Fibroblast of lung (primary cell): Measurements from ENCODE around the gene ATAD5. TPM values are rescaled to one million over a fixed set of nuclear protein-coding genes. Genes with fewer than 3 reads are reported as not detected.

ENCODE experiments used
- DNase-seq, 2 donors: peaks; one replicate each; pipeline versions ENCODE4 v3.0.0 to v3.0.0-alpha.2; 2010; ENCODE audit warnings: low read depth in 2 of 2
- H2AFZ ChIP-seq: 2 replicates; pipeline ENCODE4 v1.5.1; 2012; ENCODE audit warnings: low read length, control low read depth, inconsistent platforms
- H3K27ac ChIP-seq: 2 replicates; pipeline ENCODE4 v1.5.1; 2011; ENCODE audit warnings: low read length, control low read depth; ENCODE audit not compliant: insufficient read depth
- H3K27me3 ChIP-seq: 2 replicates; pipeline ENCODE4 v1.5.1; 2011; ENCODE audit warnings: mild to moderate bottlenecking, low read length; ENCODE audit not compliant: control insufficient read depth, insufficient read depth
- H3K36me3 ChIP-seq: 2 replicates; pipeline ENCODE4 v1.5.1; 2011; ENCODE audit warnings: low read length; ENCODE audit not compliant: control insufficient read depth, insufficient read depth
- H3K4me1 ChIP-seq: 2 replicates; pipeline ENCODE4 v1.5.1; 2011; ENCODE audit warnings: low read length; ENCODE audit not compliant: control insufficient read depth, insufficient read depth; ENCODE audit errors: extremely low read depth
- H3K4me2 ChIP-seq: 2 replicates; pipeline ENCODE4 v1.5.1; 2011; ENCODE audit warnings: low read length, control low read depth; ENCODE audit not compliant: insufficient read depth; ENCODE audit errors: extremely low read depth
- H3K4me3 ChIP-seq, 4 experiments: fragments of 200-600 bp in 1 of 4; sonication (generic) in 1 of 4; replicated peaks in 1 of 4; 2 replicates each; pipeline ENCODE4 v1.5.1; 2011 to 2016; ENCODE audit warnings: low read length in 4 of 4, low read depth in 3 of 4, mild to moderate bottlenecking in 3 of 4, control low read depth in 2 of 4, inconsistent platforms in 1 of 4, mixed read lengths in 1 of 4; ENCODE audit not compliant: insufficient read depth in 1 of 4; ENCODE audit errors: control extremely low read depth in 1 of 4
- H3K79me2 ChIP-seq: 2 replicates; pipeline ENCODE4 v1.5.1; 2012; ENCODE audit warnings: mild to moderate bottlenecking, low read length, inconsistent platforms; ENCODE audit not compliant: control insufficient read depth, insufficient read depth
- H3K9ac ChIP-seq: 2 replicates; pipeline ENCODE4 v1.5.1; 2011; ENCODE audit warnings: mild to moderate bottlenecking, low read length, control low read depth; ENCODE audit not compliant: insufficient read depth
- H3K9me3 ChIP-seq: 2 replicates; pipeline ENCODE4 v1.5.1; 2012; ENCODE audit warnings: low read depth, low read length; ENCODE audit not compliant: control insufficient read depth, insufficient read depth
- H4K20me1 ChIP-seq: 2 replicates; pipeline ENCODE4 v1.5.1; 2011; ENCODE audit warnings: low read length; ENCODE audit not compliant: control insufficient read depth, insufficient read depth; ENCODE audit errors: extremely low read depth
- CTCF ChIP-seq, 2 donors: IDR thresholded peaks in 1 of 2; conservative IDR thresholded peaks in 1 of 2; 1 replicate in 1 of 2; 2 replicates in 1 of 2; pipeline ENCODE4 v1.5.1; 2011 to 2012; ENCODE audit warnings: low read length in 2 of 2, control low read depth in 1 of 2, inconsistent platforms in 1 of 2, low read depth in 1 of 2, mild to moderate bottlenecking in 1 of 2
- EZH2 ChIP-seq: IDR thresholded peaks from 2 replicates; pipeline ENCODE4 v1.5.1; 2012; ENCODE audit warnings: low read length, control low read depth, mild to moderate bottlenecking; ENCODE audit errors: missing control alignments
- polyA plus RNA-seq, 2 donors: library from polyadenylated mRNA; depleted of rRNA in 1 of 2; stranded (reverse) in 1 of 2; unstranded in 1 of 2; fragments of >200 nt; gene quantifications; 2 replicates each; pipeline ENCODE4 v1.2.1, GENCODE V29; 2011 to 2012; ENCODE audit warnings: missing spikeins in 1 of 2
- total RNA-seq: library from RNA; depleted of rRNA; stranded (reverse); fragments of >200 nt; gene quantifications from 2 replicates; pipeline ENCODE4 v1.2.1, GENCODE V29; 2014

ATAD5 gene
- total and polyA plus RNA-seq, 2 donors (not counting 1 experiment from before 2014, with no cell fraction given): 0.83 to 1.6 TPM

GRCh38 chr17:30939051-30939689 lies 107.4 kb downstream of the ATAD5 start:
- peak in 1 of 2 donors; percentile 15 for DNase-seq
- TF ChIP-seq CTCF (conservative IDR thresholded peaks at IDR 0.05 in 1 of 2, IDR thresholded peaks at IDR 0.05 in 1 of 2; ENCODE audit: low read depth in 1 of 2, low read length in 2 of 2) (no peak), EZH2 (no peak)

GRCh38 chr17:30942308-30943079 lies 110.7 kb downstream of the ATAD5 start:
- Histone ChIP-seq H4K20me1 (no peaks in the 10 kb centered on the region), H3K36me3 (no peaks in the 10 kb centered on the region), H3K9me3 (no peaks in the 10 kb centered on the region), H3K27ac (no peak overlapping the region), H3K79me2 (no peaks in the 10 kb centered on the region), H2AFZ (no peak overlapping the region), H3K27me3 (no peaks in the 10 kb centered on the region), H3K4me2 (no peak overlapping the region), H3K4me1 (no peaks in the 10 kb centered on the region), H3K4me3 (no peak overlapping the region), H3K9ac (no peak overlapping the region)
- peak in 1 of 2 donors; percentile 53 for DNase-seq
- TF ChIP-seq EZH2 (no peak), CTCF (conservative IDR thresholded peaks at IDR 0.05 in 1 of 2, IDR thresholded peaks at IDR 0.05 in 1 of 2; ENCODE audit: low read depth in 1 of 2, low read length in 2 of 2) (no peak)

More at GRCh38 chr17:30939051-30939689, 107.4 kb downstream of the ATAD5 start:
- no peaks in the 10 kb centered on the region for H3K36me3 ChIP-seq
- peak overlapping the region; percentile 6 for H2AFZ ChIP-seq
- H3K4me1 ChIP-seq: no peaks in the 10 kb centered on the region
- no peak overlapping the region for H3K27ac ChIP-seq
- no peaks in the 10 kb centered on the region for H4K20me1 ChIP-seq
- no peaks in the 10 kb centered on the region for H3K79me2 ChIP-seq
- H3K9me3 ChIP-seq: no peaks in the 10 kb centered on the region
- no peaks in the 10 kb centered on the region for H3K27me3 ChIP-seq
- no peak overlapping the region for H3K4me3 ChIP-seq
- H3K4me2 ChIP-seq: no peak overlapping the region
- no peak overlapping the region for H3K9ac ChIP-seq

Other genes starting within 250 kb of the ATAD5 start
- gene CRLF3, start 7.3 kb upstream of the ATAD5 start, total RNA-seq: 14.1 and 16.7 TPM in 2 replicates
- gene CRLF3, start 7.3 kb upstream of the ATAD5 start, polyA plus RNA-seq: 12.6 and 13.9 TPM in 2 replicates
- 10.3 and 11.1 TPM in 2 replicates for gene TEFM, start 74.3 kb downstream of the ATAD5 start, total RNA-seq
- 10.7 and 10.9 TPM in 2 replicates for gene TEFM, start 74.3 kb downstream of the ATAD5 start, polyA plus RNA-seq
- gene ADAP2, start 90.0 kb downstream of the ATAD5 start, total RNA-seq: 3.3 and 4.3 TPM in 2 replicates
- gene ADAP2, start 90.0 kb downstream of the ATAD5 start, polyA plus RNA-seq: 3.2 and 3.8 TPM in 2 replicates
- 11.3 and 13.4 TPM in 2 replicates for gene RNF135, start 139.1 kb downstream of the ATAD5 start, total RNA-seq
- 12.8 and 15.2 TPM in 2 replicates for gene RNF135, start 139.1 kb downstream of the ATAD5 start, polyA plus RNA-seq